KBM-7 (cell line): ENCODE data around the gene PCSK5.

Experiments used
- DNase-seq: peaks from one replicate; pipeline ENCODE4 v3.0.0-alpha.2; 2015
- in situ Hi-C: fragments of 300-500 bp; cut with MboI; formaldehyde crosslinking; loops from 2 replicates; pipeline ENCODE4 v1.14.3; 2020; ENCODE audit warnings: low sequenced_read_pairs, low pct_unique_long_range_greater_than_20kb, mixed read lengths

PCSK5 gene

GRCh38 chr9:75990576-75991304 is 100.3 kb downstream of the PCSK5 start:
- no peak for DNase-seq
- in situ Hi-C loops = no loop called here

DNA sequence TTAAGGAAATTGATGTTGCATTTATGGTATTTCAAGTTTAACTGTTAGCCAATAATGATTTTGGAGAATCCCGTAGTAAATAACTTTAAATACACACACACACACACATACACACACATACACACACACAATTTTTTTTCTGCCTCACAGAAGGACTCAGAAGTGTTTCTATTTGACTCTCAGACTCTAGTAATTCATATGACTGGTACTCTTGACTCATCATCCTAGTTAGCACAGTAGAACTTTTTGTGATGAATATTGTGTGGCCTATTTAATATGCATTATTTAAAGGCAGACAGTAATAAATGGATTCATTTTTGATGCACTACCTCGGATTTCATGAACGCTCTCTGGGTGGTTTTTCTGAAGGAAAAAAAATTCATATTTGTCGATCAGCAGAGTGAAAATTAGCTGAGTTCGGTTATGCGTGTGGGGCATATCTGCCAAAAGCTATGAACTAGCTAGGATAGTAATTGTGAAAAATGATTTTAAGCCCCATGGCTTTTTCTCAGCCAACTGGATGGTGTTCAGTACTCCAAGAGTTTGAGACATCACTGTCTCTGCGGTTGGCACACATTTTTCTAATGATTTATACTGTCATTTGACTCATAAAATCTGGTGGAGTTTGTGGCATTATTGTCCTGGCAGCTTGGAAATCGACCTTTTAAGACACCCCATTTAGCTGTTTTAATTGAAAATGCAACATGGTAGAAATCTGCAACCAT is 102.2 kb downstream of the PCSK5 start:
- no peak for DNase-seq
- in situ Hi-C loops = no loop called here

DNA sequence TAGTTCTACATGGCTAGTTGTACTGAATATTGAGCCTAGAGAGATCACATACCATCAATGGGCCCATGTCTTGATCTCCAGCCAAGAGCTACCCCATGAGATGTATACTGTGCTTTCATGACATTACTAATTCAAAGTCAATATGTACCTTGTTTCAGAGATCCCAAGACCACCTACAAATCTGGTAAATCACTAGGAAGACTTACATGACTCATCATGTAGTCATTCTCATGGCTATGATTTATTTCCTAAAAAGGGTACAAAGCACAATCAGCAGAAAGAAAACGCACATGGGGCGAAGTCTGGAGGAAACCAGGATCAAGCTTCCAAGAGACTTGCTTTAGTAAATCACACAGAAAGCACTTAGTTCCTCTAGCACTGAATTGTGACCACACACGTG is 103.0 kb downstream of the PCSK5 start:
- in situ Hi-C loops = no loop called here
- no peak for DNase-seq

GRCh38 chr9:75995066-75995465 is 104.6 kb downstream of the PCSK5 start:
- DNase-seq = no peak
- in situ Hi-C loops = no loop called here

GRCh38 chr9:75996726-75997125 is 106.3 kb downstream of the PCSK5 start:
- no peak for DNase-seq
- in situ Hi-C loops = no loop called here

- in situ Hi-C loops = no loop called here
- DNase-seq = no peak
These were observed 106.7 kb downstream of the PCSK5 start for GRCh38 chr9:75997206-75997605.

DNA sequence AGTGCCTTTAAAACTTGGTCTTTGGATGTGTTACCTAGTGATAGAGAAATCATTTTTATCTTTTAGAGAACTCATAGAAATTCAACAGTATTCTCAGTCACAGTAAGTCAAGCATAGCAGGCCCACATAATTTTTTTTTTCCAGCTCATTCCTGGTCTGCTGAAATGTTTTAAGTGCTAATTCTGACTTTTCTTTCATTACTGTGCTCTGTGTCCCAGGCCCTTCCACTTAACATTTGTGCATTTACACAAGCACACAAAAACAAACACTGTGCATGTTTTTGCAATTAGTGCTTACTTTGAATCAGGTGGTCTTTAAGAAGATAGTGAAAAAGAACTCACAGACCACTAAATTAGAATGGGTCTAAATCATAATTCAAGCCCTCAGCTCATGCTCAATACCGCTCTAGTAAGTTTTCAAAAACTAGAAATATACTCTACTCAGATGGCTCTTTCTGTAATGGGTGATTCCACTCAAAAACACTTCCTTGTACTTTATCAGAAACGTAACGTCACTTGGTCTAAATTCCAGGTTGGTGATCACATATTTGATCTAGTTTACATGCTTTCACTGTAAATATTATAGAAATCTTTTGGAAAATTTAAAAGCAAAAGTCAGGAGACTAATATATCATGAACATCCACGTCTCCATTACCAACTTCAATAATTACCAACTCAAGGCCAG is 107.8 kb downstream of the PCSK5 start:
- in situ Hi-C loops = no loop called here
- no peak for DNase-seq

DNA sequence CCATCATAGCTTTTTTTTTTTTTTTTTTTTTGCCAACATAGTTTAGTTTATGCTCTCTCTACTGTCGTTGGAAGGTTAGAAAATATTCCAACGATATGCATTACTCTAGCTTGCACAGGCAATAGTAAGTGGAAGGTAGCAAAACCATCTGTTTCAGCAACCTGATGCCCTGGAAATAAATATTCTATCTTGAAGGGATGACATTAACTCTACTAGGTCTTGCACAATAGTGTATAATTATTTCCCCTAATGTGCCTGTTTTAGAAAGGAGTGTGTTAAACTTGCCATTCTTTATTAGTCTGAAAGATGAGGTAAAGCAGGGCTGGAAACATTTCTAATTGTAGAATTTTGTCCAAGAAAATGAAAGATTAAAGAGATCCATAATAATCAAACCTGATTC is 111.0 kb downstream of the PCSK5 start:
- DNase-seq = no peak
- in situ Hi-C loops = no loop called here

DNA sequence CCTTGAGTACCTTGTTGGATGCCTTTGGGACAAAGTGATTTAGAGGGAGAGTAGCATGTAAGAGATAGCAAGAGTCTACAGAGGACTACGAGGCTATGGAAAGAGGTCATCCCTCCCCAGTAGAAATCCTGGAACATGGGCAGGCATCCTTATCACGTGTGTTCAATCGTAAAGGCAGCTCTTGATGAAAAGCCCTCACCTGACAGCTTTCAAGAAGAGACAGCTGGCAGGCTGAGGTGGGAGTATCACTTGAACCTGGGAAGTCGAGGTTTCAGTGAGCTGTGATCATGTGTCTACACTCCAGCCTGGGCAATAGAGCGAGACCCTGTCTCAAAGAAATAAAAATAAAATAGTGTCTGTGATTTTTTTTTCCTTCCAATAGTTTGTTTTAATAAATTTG is 112.6 kb downstream of the PCSK5 start:
- no peak for DNase-seq
- in situ Hi-C loops = no loop called here

GRCh38 chr9:76004526-76004925 is 114.1 kb downstream of the PCSK5 start:
- in situ Hi-C loops = no loop called here
- DNase-seq = no peak

- in situ Hi-C loops = no loop called here
- DNase-seq = no peak
These were observed 117.5 kb downstream of the PCSK5 start for GRCh38 chr9:76007935-76008334.

- in situ Hi-C loops = no loop called here
- DNase-seq = no peak
These were observed 123.3 kb downstream of the PCSK5 start for GRCh38 chr9:76013809-76014208.

- in situ Hi-C loops = no loop called here
- DNase-seq = no peak
These were observed 127.8 kb downstream of the PCSK5 start for GRCh38 chr9:76018235-76018634.

DNA sequence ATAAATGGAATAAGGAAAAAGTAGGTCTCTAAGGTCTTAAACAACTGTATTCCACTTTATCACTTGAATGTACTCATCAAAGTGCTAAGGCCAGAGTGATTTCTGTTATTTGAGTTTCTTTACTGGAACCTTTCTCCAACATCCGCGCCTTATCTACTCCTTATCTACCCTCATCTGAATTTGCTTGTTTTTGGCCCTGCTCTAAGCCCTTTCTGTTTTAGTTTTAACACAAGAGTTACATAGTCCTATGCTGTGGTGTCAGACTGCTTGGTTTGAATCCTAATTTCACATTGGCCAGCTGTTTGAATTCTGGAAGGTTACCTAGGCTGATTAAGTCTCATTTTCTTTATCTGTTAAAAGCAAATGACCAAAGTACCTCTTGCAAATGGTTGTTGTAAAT is 128.3 kb downstream of the PCSK5 start:
- in situ Hi-C loops = no loop called here
- no peak for DNase-seq

DNA sequence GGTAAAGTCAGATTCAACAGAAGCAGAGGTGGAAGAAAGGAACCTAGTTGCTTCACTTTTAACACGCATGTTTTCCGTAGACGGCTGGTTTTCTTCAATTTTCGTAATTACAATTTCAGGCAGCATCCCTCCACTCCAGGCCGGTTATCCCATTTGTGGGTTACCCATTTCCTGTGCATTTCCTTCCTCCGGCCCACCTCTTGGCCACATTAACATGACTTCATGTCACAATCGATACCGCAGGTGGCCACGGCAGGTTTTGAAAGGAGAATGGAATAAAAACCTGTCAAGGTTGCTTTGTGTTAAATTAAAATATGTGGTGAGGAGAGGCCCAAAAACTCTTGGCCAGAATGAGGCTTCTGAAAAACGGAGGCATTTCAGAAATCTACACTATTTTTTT is 130.2 kb downstream of the PCSK5 start:
- in situ Hi-C loops = no loop called here
- DNase-seq = peak; percentile 12

GRCh38 chr9:76022317-76022716 is 131.8 kb downstream of the PCSK5 start:
- DNase-seq = no peak
- in situ Hi-C loops = no loop called here

- in situ Hi-C loops = no loop called here
- DNase-seq = no peak
These were observed 133.3 kb downstream of the PCSK5 start for GRCh38 chr9:76023715-76024195.

DNA sequence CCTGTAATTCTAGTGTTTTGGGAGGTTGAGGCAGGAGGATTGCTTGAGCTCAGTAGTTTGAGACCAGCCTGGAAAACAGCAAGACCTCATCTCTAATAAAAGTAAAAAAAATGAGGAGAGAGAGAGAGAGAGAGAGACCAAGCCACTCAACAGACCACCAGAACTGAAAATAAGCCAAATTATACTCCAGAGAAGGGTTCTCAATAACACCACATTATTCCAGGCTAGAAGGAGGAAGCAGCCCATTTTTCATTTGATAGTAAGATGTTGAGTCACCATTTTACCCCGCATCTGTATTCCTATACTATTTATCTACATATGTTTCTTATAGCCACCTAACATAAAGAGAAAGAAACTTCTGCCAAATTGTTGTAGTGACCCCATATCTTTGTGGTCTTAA is 134.8 kb downstream of the PCSK5 start:
- in situ Hi-C loops = no loop called here

GRCh38 chr9:76026796-76027195 is 136.3 kb downstream of the PCSK5 start:
- DNase-seq = no peak
- in situ Hi-C loops = no loop called here

More for the DNA sequence above, 134.8 kb downstream of the PCSK5 start:
- DNase-seq = no peak

DNA sequence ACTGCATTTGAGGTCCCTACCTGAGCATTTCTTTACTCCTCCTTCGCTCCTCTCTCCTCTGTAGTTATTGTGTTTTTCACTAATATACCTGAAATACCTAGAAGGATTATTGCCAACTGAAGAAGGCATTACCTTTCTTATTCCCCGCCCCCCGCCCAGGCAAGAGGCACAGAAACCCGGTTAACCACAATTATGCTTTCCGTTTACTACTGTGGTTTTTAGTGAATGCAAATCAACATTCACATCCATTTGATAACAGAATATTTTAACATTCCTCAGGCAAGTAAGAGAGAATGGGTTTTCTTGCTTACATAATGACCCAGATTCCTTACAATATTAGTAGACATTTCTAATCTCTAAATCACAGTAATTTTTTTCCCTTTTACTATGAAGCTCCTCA is 136.9 kb downstream of the PCSK5 start:
- in situ Hi-C loops = no loop called here
- no peak for DNase-seq
